NOMO-1 treated with dmso at 0.1 percent for 144 hours (cell line): ENCODE data around the gene CCDC158.
"Not testable (repeated sequence)": the region's sequence is repeated elsewhere in the genome, so short reads cannot be mapped to it uniquely, and the experiment has no call there.

ENCODE experiments used
- DNase-seq: peaks from one replicate; lab custom pipeline; 2025; ENCODE audit not compliant: unreplicated experiment; lab: John Stamatoyannopoulos, UW

The CCDC158 gene

GRCh38 chr4:76312457-76312856 is 108.5 kb downstream of the CCDC158 start:
- DNase-seq, result no peak

GRCh38 chr4:76311896-76312331 is 109.0 kb downstream of the CCDC158 start:
- DNase-seq, result no peak

- DNase-seq, result no peak
Measured at GRCh38 chr4:76310683-76311082, 110.3 kb downstream of the CCDC158 start.

GRCh38 chr4:76309939-76310550 is 110.9 kb downstream of the CCDC158 start:
- DNase-seq, result no peak

- no peak for DNase-seq
Measured at GRCh38 chr4:76308548-76308947, 112.4 kb downstream of the CCDC158 start.

GRCh38 chr4:76307660-76308014 is 113.3 kb downstream of the CCDC158 start:
- DNase-seq, result no peak

GRCh38 chr4:76306882-76307659 is 113.9 kb downstream of the CCDC158 start:
- peak; percentile 25 for DNase-seq

- DNase-seq, result peak; percentile 50
Measured at GRCh38 chr4:76305971-76306881, 114.7 kb downstream of the CCDC158 start, which contains the start of gene STBD1. Gene STBD1, plus strand, starts transcription at chr4:76306733. Its CDS starts 37 bp downstream, at chr4:76306770.

- no peak for DNase-seq
Measured at GRCh38 chr4:76305033-76305687, 115.8 kb downstream of the CCDC158 start.

- DNase-seq, result peak; percentile 61
Measured at GRCh38 chr4:76302826-76303438, 118.0 kb downstream of the CCDC158 start.

- no peak for DNase-seq
Measured at GRCh38 chr4:76301775-76302162, 119.2 kb downstream of the CCDC158 start.

GRCh38 chr4:76301068-76301774 is 119.7 kb downstream of the CCDC158 start:
- DNase-seq, result peak; percentile 34

- DNase-seq, result peak; percentile 39
Measured at GRCh38 chr4:76300012-76300411, 120.9 kb downstream of the CCDC158 start.

GRCh38 chr4:76298227-76298626 is 122.7 kb downstream of the CCDC158 start:
- DNase-seq, result no peak

GRCh38 chr4:76296286-76296820 is 124.6 kb downstream of the CCDC158 start:
- no peak for DNase-seq

GRCh38 chr4:76293772-76294171 is 127.2 kb downstream of the CCDC158 start:
- no peak for DNase-seq

GRCh38 chr4:76292730-76293129 is 128.2 kb downstream of the CCDC158 start:
- DNase-seq, result no peak

- DNase-seq, result not testable (repeated sequence)
Measured at GRCh38 chr4:76287811-76288210, 133.1 kb downstream of the CCDC158 start.

GRCh38 chr4:76283900-76284299 is 137.0 kb downstream of the CCDC158 start:
- no peak for DNase-seq
